NT2/D1 (cell line): ENCODE measurements around the gene MCF2L.

Experiments used
- DNase-seq: peaks from one replicate; pipeline ENCODE4 v3.0.0-alpha.2; 2011; ENCODE audit warnings: low read depth, low spot score
- H3K27me3 ChIP-seq: 2 replicates; pipeline ENCODE4 v1.6.0; 2011; ENCODE audit warnings: mild to moderate bottlenecking; ENCODE audit not compliant: insufficient read length, insufficient read depth
- H3K36me3 ChIP-seq: 2 replicates; pipeline ENCODE4 v1.6.1; 2011; ENCODE audit warnings: mild to moderate bottlenecking, low read length, mixed read lengths; ENCODE audit not compliant: insufficient read depth, insufficient read length
- H3K4me1 ChIP-seq: 2 replicates; pipeline ENCODE4 v1.5.1; 2011; ENCODE audit not compliant: insufficient read depth, insufficient read length
- H3K4me3 ChIP-seq: 2 replicates; pipeline ENCODE4 v1.5.1; 2011; ENCODE audit warnings: low read depth; ENCODE audit not compliant: insufficient read length
- H3K9ac ChIP-seq: 2 replicates; pipeline ENCODE4 v1.6.0; 2011; ENCODE audit warnings: low read depth; ENCODE audit not compliant: insufficient read length
- H3K9me3 ChIP-seq: 2 replicates; pipeline ENCODE4 v1.5.1; 2011; ENCODE audit warnings: mild to moderate bottlenecking, low read length; ENCODE audit not compliant: insufficient read depth
- SUZ12 ChIP-seq: IDR thresholded peaks from 2 replicates; pipeline ENCODE4 v1.6.1; 2011; ENCODE audit not compliant: insufficient read length, insufficient read depth; ENCODE audit errors: extremely low read depth
- YY1 ChIP-seq: IDR thresholded peaks from 2 replicates; pipeline ENCODE4 v1.6.1; 2011; ENCODE audit not compliant: insufficient read length, insufficient read depth
- ZNF274 ChIP-seq: IDR thresholded peaks from 2 replicates; pipeline ENCODE4 v1.6.1; 2011; ENCODE audit warnings: mild to moderate bottlenecking, low read depth, low read length

MCF2L gene

GRCh38 chr13:112987682-112988024 lies 18.6 kb downstream of the MCF2L start:
- Histone ChIP-seq H3K27me3 (no peaks in the 10 kb centered on the region), H3K36me3 (no peaks in the 10 kb centered on the region), H3K4me3 (no peak overlapping the region), H3K9ac (no peak overlapping the region), H3K4me1 (peaks cover 3% of the 10 kb centered on the region), H3K9me3 (no peaks in the 10 kb centered on the region)
- no peak for DNase-seq
- TF ChIP-seq ZNF274 (no peak), SUZ12 (no peak), YY1 (no peak)

DNA sequence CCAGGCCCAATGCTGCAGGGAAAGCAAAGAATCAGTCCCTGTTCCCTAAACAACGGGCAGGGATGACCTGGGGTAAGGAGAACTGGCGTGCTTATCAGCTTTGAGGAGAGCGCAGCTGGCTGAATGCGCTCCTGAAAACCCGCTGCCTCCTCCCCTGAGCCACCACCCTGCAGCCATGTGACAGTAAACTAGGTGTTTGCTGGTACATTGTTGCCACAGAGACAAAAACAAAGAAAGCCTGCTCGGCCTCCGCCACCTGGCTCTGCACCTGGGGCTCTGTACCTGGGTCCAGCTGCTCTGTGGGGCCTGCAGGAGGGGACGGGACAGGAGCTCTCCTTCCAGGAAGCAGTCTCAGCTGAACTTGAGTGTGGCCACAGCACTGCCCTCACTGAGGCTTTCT lies 21.8 kb downstream of the MCF2L start:
- DNase-seq = no peak
- H3K27me3 ChIP-seq = no peaks in the 10 kb centered on the region
- peaks cover 3% of the 10 kb centered on the region for H3K4me1 ChIP-seq
- no peaks in the 10 kb centered on the region for H3K36me3 ChIP-seq
- H3K9ac ChIP-seq = no peak overlapping the region
- no peak overlapping the region for H3K4me3 ChIP-seq
- no peaks in the 10 kb centered on the region for H3K9me3 ChIP-seq
- TF ChIP-seq ZNF274 = no peak
- no peak for TF ChIP-seq SUZ12
- no peak for TF ChIP-seq YY1

DNA sequence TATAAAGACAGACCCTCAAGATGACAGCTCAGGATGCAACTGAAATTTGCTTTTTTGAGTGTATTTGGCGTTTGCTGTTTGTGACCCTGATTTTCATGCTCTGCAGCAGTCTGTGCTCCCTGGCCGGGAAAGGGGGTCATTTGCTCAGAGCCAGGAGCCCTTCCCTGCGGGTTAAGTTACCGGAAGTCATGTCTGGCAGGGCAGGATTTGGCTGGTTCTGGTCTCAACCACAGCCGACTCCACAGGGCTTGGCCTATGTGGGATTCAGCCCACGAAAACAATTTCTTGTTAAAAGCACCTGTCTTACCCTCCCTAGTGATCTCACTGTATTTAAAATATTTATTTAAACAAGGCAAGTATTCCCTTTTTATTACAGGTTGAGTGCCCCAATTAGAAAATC lies 22.6 kb downstream of the MCF2L start:
- Histone ChIP-seq H3K27me3 (no peaks in the 10 kb centered on the region), H3K9ac (no peak overlapping the region), H3K4me3 (no peak overlapping the region), H3K9me3 (no peaks in the 10 kb centered on the region), H3K4me1 (no peaks in the 10 kb centered on the region), H3K36me3 (no peaks in the 10 kb centered on the region)
- TF ChIP-seq YY1 = no peak
- TF ChIP-seq SUZ12 = no peak
- no peak for TF ChIP-seq ZNF274
- no peak for DNase-seq

DNA sequence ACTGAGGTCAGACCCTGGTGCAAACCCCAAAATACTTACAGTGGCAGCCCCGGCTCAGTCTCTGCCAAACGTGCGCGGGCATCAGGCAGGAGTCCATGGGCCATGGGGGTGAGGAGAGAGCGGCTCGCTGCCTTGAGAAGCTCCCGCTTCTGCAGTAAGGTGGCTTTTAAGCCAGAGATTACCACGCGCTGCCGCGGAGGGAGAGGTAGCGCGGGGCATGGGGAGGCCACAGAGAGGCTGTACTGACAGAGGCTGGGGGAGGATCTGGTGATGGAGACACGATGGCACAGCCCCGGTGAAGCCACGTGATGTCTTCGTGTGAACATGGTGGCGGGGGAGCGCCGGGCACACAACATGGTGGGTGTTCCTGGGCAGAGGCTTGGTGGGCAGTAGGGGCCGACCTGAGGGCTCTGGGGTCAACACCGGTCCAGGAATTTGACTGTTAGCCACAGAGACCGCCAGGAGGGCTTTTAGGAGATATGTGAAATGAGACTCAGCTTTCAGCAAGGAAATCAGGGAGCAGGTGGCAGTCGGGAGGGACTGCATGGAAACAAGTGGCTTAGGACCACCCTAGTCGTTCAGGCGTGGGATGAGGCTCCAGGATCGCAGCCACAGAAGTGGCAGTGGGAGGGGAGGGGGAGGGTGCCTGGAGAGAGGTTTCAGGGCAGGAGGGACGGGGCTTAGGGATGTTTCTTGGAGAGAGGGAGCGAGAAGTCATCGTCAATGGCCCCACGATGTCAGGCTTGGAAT lies 24.1 kb downstream of the MCF2L start:
- Histone ChIP-seq H3K9me3 (no peaks in the 10 kb centered on the region), H3K36me3 (no peaks in the 10 kb centered on the region), H3K4me3 (no peak overlapping the region), H3K27me3 (no peaks in the 10 kb centered on the region), H3K9ac (no peak overlapping the region), H3K4me1 (no peaks in the 10 kb centered on the region)
- DNase-seq = no peak
- TF ChIP-seq YY1 (no peak), ZNF274 (no peak), SUZ12 (no peak)

- H3K9ac ChIP-seq = no peak overlapping the region
- no peak overlapping the region for H3K4me3 ChIP-seq
- no peaks in the 10 kb centered on the region for H3K36me3 ChIP-seq
- no peaks in the 10 kb centered on the region for H3K4me1 ChIP-seq
- TF ChIP-seq YY1 = no peak
- TF ChIP-seq SUZ12 = no peak
- TF ChIP-seq ZNF274 = no peak
- no peaks in the 10 kb centered on the region for H3K9me3 ChIP-seq
- no peak for DNase-seq
- no peaks in the 10 kb centered on the region for H3K27me3 ChIP-seq
Measured at GRCh38 chr13:112994084-112994780, 25.2 kb downstream of the MCF2L start.

DNA sequence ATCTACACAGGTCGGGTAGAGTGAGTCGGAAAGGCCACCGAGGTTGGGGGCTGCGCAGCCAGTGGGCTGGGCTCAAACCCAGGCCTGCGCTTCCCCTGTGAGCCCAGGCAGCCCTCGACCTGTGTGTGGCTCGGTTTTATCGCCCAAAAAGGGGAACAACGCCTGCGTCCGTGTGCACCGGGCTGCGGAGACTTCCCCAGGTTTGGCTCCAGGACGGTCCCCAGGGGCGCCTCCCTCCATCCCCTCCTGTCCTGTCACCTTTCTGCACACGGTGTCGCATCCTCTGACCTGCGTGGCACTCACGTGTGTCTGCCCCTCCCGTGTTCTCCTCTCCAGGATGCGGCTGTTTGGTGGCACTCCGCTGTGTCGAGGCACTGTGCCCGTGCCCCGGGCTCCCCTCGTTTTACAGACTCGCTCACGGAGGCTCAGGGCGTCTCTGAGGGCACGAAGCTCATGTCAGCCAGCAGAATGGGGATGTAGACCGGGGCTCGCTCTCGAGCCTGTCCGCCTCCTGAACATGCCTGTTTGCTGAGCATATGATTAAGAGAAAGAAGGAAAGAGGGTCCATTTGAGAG lies 25.9 kb downstream of the MCF2L start:
- H3K9me3 ChIP-seq = no peaks in the 10 kb centered on the region

DNA sequence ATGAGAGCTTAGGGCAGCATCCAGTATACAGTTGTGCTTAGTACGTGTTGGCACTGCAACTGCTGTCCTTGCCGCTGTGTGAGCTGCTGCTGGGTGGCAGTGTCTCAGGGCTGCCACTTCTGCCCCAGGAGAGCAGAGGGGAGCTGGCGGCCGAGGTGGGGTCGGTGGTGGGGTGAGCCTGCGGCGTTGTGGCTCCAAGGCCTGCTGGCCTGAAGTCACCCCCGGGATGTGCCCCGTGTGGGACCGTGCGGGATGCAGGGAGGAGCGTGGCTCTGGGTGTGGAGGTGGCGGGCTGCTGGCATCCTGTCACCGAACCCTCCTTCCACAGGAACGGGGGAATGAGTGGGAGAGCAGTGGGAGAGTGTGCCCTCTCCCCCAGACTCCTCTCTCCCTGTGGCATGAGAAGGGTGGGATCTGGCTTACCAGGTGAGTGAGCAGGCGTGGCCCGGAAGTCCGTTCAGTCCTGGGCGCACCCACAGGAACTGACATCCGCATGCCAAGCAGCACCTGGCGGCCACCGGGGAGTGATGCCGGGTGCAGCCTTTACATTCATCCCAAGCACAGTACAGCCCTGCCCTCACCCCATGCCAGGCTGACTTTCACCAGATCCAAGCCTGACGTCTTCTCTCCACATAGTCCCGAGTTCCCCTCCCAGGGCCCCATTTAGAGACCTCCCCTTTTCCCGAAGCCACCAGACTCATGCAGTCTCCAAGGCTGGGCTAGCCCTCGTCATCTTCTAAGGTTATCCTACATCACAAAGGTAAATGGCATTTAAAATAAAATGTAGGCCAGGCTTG lies 26.6 kb downstream of the MCF2L start:
- Histone ChIP-seq H3K9ac (no peak overlapping the region), H3K36me3 (no peaks in the 10 kb centered on the region), H3K9me3 (no peaks in the 10 kb centered on the region), H3K4me3 (no peak overlapping the region), H3K27me3 (peaks cover 9% of the 10 kb centered on the region), H3K4me1 (no peaks in the 10 kb centered on the region)
- TF ChIP-seq ZNF274 (no peak), YY1 (no peak), SUZ12 (no peak)
- DNase-seq = no peak

More for the DNA sequence above, 25.9 kb downstream of the MCF2L start:
- Histone ChIP-seq H3K36me3 (no peaks in the 10 kb centered on the region), H3K4me1 (no peaks in the 10 kb centered on the region), H3K27me3 (peaks cover 1% of the 10 kb centered on the region), H3K4me3 (no peak overlapping the region), H3K9ac (no peak overlapping the region)
- DNase-seq = no peak
- no peak for TF ChIP-seq YY1
- no peak for TF ChIP-seq SUZ12
- TF ChIP-seq ZNF274 = no peak
